Activated CD8-positive, alpha-beta T cell treated with anti-CD3 and anti-CD28 coated beads for 36 hours (primary cell): ENCODE results near the gene HSPA12A. TPM values are rescaled to one million over a fixed set of nuclear protein-coding genes. Genes with fewer than 3 reads are reported as not detected.

ENCODE experiments used
- ATAC-seq: fragments of 200-7000 bp; cut with Tn5 transposase; one replicate; pipeline ENCODE4 v1.10.0; 2021; ENCODE audit warnings: mild to moderate bottlenecking, moderate library complexity
- CTCF ChIA-PET: fragments of 350-600 bp; sonication (Branson Sonifier 250); formaldehyde crosslinking; loops from one replicate; lab custom pipeline; 2021; ENCODE audit warnings: antibody characterized with exemption; lab: Charles Lee
- POLR2A ChIA-PET: fragments of 350-600 bp; sonication (Branson Sonifier 250); formaldehyde crosslinking; loops from one replicate; lab custom pipeline; 2021; ENCODE audit warnings: antibody characterized with exemption; lab: Charles Lee
- DNase-seq: peaks from one replicate; pipeline ENCODE4 v3.0.0-alpha.2; 2020
- H3K27ac Mint-ChIP-seq: one replicate; pipeline ENCODE4 v1.8.0; 2021; ENCODE audit warnings: mild to moderate bottlenecking, mixed read lengths
- H3K27me3 Mint-ChIP-seq: one replicate; pipeline ENCODE4 v1.8.0; 2021; ENCODE audit warnings: mixed read lengths
- H3K36me3 Mint-ChIP-seq: one replicate; pipeline ENCODE4 v1.8.0; 2021; ENCODE audit warnings: low read depth, mixed read lengths
- H3K4me1 Mint-ChIP-seq: one replicate; pipeline ENCODE4 v1.8.0; 2021; ENCODE audit warnings: low read depth, mixed read lengths
- H3K4me3 Mint-ChIP-seq: one replicate; pipeline ENCODE4 v1.8.0; 2021; ENCODE audit warnings: mild to moderate bottlenecking, moderate library complexity, mixed read lengths
- H3K9me3 Mint-ChIP-seq: one replicate; pipeline ENCODE4 v1.8.0; 2021; ENCODE audit warnings: mixed read lengths
- intact Hi-C: fragments of 100-400 bp; cut with micrococcal nuclease; formaldehyde crosslinking; loops from one replicate; pipeline ENCODE4 v1.10.0; 2022
- total RNA-seq, 2 experiments: library from RNA; stranded (reverse); gene quantifications; one replicate each; pipeline ENCODE4 v1.2.3, GENCODE V29; 2021
- TF ChIP-seq, protein P1 (sequence below): fragments of 200-600 bp; IDR thresholded peaks from one replicate; pipeline ENCODE4 v1.8.0; 2022; ENCODE audit warnings: antibody characterized with exemption, mild to moderate bottlenecking

HSPA12A gene
- total RNA-seq, 2 experiments from 2014 or later: 0.07 TPM; not detected in 1

- no peaks in the 10 kb centered on the region for H3K4me1 Mint-ChIP-seq
- no peaks in the 10 kb centered on the region for H3K9me3 Mint-ChIP-seq
- ChIA-PET CTCF (interaction anchor here (1.1 to 1.9 kb wide), 2 partner anchors 99 to 100 kb away, joined by 3 to 7 read pairs; no protein-coding TSS in a partner anchor), POLR2A (no interaction called here)
- no peak overlapping the region for H3K27ac Mint-ChIP-seq
- DNase-seq (no peak), ATAC-seq (no peak)
- no peaks in the 10 kb centered on the region for H3K36me3 Mint-ChIP-seq
- intact Hi-C loops: loop anchor here (5.0 kb wide), 1 partner anchor 78 kb away; no protein-coding TSS in a partner anchor
- no peak overlapping the region for H3K4me3 Mint-ChIP-seq
- TF ChIP-seq, protein P1, sequence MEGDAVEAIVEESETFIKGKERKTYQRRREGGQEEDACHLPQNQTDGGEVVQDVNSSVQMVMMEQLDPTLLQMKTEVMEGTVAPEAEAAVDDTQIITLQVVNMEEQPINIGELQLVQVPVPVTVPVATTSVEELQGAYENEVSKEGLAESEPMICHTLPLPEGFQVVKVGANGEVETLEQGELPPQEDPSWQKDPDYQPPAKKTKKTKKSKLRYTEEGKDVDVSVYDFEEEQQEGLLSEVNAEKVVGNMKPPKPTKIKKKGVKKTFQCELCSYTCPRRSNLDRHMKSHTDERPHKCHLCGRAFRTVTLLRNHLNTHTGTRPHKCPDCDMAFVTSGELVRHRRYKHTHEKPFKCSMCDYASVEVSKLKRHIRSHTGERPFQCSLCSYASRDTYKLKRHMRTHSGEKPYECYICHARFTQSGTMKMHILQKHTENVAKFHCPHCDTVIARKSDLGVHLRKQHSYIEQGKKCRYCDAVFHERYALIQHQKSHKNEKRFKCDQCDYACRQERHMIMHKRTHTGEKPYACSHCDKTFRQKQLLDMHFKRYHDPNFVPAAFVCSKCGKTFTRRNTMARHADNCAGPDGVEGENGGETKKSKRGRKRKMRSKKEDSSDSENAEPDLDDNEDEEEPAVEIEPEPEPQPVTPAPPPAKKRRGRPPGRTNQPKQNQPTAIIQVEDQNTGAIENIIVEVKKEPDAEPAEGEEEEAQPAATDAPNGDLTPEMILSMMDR: no peak
- peaks cover 21% of the 10 kb centered on the region for H3K27me3 Mint-ChIP-seq
Observed at GRCh38 chr10:116688741-116689495, 53.4 kb downstream of the HSPA12A start.

GRCh38 chr10:116688241-116688711 lies 54.1 kb downstream of the HSPA12A start:
- Mint-ChIP-seq H3K9me3 (no peaks in the 10 kb centered on the region), H3K27ac (no peak overlapping the region), H3K36me3 (no peaks in the 10 kb centered on the region), H3K4me3 (no peak overlapping the region), H3K27me3 (peaks cover 19% of the 10 kb centered on the region), H3K4me1 (no peaks in the 10 kb centered on the region)
- TF ChIP-seq, protein P1: no peak
- intact Hi-C loops: loop anchor here (5.0 kb wide), 1 partner anchor 79 kb away; no protein-coding TSS in a partner anchor
- ChIA-PET CTCF (interaction anchor here (1.1 to 1.9 kb wide), 2 partner anchors 100 to 479 kb away, joined by 4 to 7 read pairs; no protein-coding TSS in a partner anchor), POLR2A (no interaction called here)
- DNase-seq: no peak
- no peak for ATAC-seq

DNA sequence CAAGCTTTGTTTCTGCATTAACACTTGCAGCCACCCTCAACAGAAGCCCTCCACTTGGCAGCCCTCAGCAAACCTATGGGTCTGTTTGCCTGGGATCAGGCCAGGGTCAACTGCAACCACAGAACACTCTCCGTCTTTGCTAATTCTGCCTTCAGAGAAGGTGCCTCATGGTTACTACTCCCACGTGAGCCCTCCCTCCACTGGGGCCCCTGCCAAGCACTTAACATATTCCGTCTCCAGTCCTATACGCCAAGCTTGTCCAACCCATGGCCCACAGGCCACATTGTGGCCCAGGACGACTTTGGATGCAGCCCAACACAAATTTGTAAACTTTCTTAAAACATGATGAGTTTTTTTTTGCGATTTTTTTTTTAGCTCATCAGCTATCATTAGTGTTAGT lies 54.7 kb downstream of the HSPA12A start:
- no peak for DNase-seq
- H3K4me3 Mint-ChIP-seq: no peak overlapping the region
- no peak for ATAC-seq
- ChIA-PET CTCF (interaction anchor here (0.8 to 1.9 kb wide), 3 partner anchors 101 to 488 kb away, joined by 3 to 7 read pairs (median 4); no protein-coding TSS in a partner anchor), POLR2A (no interaction called here)
- no peaks in the 10 kb centered on the region for H3K9me3 Mint-ChIP-seq
- no peaks in the 10 kb centered on the region for H3K4me1 Mint-ChIP-seq
- H3K27me3 Mint-ChIP-seq: peaks cover 19% of the 10 kb centered on the region
- TF ChIP-seq, protein P1: no peak
- H3K36me3 Mint-ChIP-seq: no peaks in the 10 kb centered on the region
- H3K27ac Mint-ChIP-seq: no peak overlapping the region
- intact Hi-C loops: loop anchor here (5.0 kb wide), 1 partner anchor 80 kb away; no protein-coding TSS in a partner anchor

DNA sequence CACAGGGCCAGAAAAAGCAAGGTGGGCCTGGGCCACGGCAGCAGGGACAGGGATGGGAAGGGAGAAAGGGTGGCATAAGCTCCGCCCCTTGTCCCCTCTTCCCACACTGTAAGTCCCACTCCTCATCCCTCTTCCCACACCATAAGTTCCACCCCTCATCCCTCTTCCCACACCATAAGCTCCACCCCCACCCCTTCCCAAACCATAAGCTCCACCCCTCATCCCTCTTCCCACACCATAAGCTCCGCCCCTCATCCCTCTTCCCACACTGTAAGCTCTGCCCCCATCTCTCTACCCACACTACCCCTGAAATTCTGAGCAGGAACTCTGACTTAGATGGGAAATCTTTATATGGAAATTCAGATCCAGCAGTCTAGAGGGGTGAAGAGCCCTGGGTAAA lies 55.7 kb downstream of the HSPA12A start:
- intact Hi-C loops: loop anchor here (5.0 kb wide), 1 partner anchor 81 kb away; no protein-coding TSS in a partner anchor
- TF ChIP-seq, protein P1: no peak
- ChIA-PET POLR2A (interaction anchor here (0.7 kb wide), 1 partner anchor 498 kb away, joined by 3 read pairs; no protein-coding TSS in a partner anchor), CTCF (interaction anchor here (0.8 kb wide), 1 partner anchor 489 kb away, joined by 3 read pairs; no protein-coding TSS in a partner anchor)
- no peaks in the 10 kb centered on the region for H3K9me3 Mint-ChIP-seq
- no peak overlapping the region for H3K27ac Mint-ChIP-seq
- H3K36me3 Mint-ChIP-seq: no peaks in the 10 kb centered on the region
- ATAC-seq (no peak), DNase-seq (no peak)
- H3K27me3 Mint-ChIP-seq: peaks cover 21% of the 10 kb centered on the region
- no peak overlapping the region for H3K4me3 Mint-ChIP-seq
- no peaks in the 10 kb centered on the region for H3K4me1 Mint-ChIP-seq
